Measurements from ENCODE around the gene TLE2.

Gene TLE2

GRCh38 chr19:2960120-2960519 is 69.0 kb downstream of the TLE2 start:
- H3K4me3 ChIP-seq (ENCODE audit: low read depth, low read length), result no peak overlapping the region
- TF ChIP-seq CTCF (IDR thresholded peaks at IDR 0.05; ENCODE audit: insufficient read depth, low read length, missing control alignments), result no peak
- POLR2A ChIA-PET, result interaction anchor here (1.9 kb wide), 1 partner anchor 10 kb away, joined by 4 read pairs; no protein-coding TSS in a partner anchor
- no peak for DNase-seq (ENCODE audit: low read depth, low spot score)
- CTCF ChIA-PET, result interaction anchor here (0.8 to 3.9 kb wide), 6 partner anchors 8 to 147 kb away, joined by 3 to 48 read pairs (median 14); partner anchors contain the start of gene TLE6

DNA sequence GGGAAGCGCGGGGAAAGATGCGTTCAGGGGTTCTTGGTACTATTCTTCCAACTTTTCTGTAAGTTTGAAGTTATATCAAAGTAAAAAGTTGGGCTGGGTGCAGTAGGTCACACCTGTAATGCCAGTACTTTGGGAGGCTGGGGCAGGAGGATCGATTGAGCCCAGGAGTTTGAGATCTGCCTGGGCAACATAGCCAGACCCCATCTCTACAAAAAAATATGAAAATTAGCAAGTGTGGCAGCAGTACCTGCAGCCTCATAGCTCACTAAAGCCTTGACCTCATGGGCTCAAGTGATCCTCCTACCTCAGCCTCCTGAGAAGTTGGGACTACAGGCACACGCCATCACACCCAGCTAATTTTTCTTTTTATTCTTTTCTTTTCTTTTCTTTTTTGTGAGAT is 71.9 kb downstream of the TLE2 start:
- ChIA-PET CTCF (interaction anchor here (0.8 to 10.5 kb wide), 13 partner anchors 10 to 207 kb away, joined by 3 to 127 read pairs (median 4); no protein-coding TSS in a partner anchor), POLR2A (interaction anchor here (0.6 kb wide), 1 partner anchor 348 kb away, joined by 4 read pairs; no protein-coding TSS in a partner anchor)
- no peak overlapping the region for H3K4me3 ChIP-seq (ENCODE audit: low read depth, low read length)
- DNase-seq (ENCODE audit: low read depth, low spot score), result no peak
- TF ChIP-seq CTCF (IDR thresholded peaks at IDR 0.05; ENCODE audit: insufficient read depth, low read length, missing control alignments), result no peak

- no peak for DNase-seq (ENCODE audit: low read depth, low spot score)
- no peak for TF ChIP-seq CTCF (IDR thresholded peaks at IDR 0.05; ENCODE audit: insufficient read depth, low read length, missing control alignments)
- ChIA-PET CTCF (interaction anchor here (1.0 to 10.5 kb wide), 12 partner anchors 9 to 258 kb away, joined by 3 to 127 read pairs (median 6); no protein-coding TSS in a partner anchor), POLR2A (no interaction called here)
- H3K4me3 ChIP-seq (ENCODE audit: low read depth, low read length), result no peak overlapping the region
Measured at GRCh38 chr19:2952953-2953481, 76.1 kb downstream of the TLE2 start.

DNA sequence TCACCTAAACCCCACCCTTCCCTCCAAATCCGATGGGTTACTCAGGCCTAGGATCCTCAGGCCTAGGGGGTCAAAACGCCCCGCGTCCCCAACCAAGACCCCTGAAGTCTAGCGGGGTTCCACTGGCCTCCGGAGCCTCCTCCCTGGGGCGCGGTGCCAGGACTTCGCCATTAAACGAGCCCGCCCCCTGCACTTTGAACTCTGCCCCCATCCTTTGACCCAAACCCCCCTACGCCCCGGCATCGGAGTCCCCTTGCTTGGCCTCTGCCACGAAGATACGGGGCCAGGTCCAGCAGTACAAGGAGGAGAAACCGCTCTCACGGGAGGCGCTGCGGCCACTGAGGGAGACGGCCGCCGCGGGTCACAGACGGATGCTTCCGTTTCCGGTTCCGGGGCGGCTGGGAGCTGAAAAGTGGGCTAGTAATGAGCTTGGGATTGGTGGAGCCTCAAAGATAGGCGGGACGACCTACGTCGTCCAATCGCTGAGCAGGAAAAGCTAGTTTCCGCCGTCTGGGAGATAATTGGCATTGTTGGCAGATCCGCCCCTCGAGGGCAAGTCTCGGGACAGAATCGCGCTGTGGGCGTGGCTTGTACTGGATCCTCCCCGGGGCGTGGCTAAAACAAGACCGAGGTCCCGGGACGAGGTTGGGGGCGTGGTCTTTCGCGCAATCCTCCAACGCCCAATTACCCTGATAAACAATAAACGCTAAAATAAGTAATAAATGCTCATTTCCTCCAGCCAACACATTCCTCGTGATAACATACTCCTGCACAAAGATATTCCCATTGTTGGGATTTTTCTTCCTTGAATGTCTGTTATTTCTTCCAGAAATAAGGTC is 78.6 kb downstream of the TLE2 start:
- DNase-seq (ENCODE audit: low read depth, low spot score), result peak; percentile 95
- CTCF ChIA-PET, result interaction anchor here (0.6 to 10.5 kb wide), 39 partner anchors 8 to 534 kb away, joined by 3 to 127 read pairs (median 5); partner anchors contain the start of genes TLE5 and TLE6
- TF ChIP-seq CTCF (IDR thresholded peaks at IDR 0.05; ENCODE audit: insufficient read depth, low read length, missing control alignments), result no peak

DNA sequence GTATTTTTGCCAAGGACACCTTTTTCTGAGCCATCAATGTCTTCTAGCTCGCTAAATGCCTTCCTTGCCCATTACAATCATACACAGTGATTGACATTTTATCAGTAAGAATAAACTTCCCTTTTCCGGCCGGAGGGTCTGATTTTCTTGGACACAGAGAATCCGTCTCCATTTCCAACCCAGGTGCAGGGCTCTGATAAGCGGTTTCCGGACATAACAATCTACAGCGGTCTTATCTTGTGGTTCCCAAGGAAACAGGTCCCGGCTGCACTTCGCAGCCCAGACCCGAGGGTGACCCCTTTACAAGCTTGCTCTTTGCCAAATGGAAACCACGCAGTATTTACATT is 79.2 kb downstream of the TLE2 start:
- H3K4me3 ChIP-seq (ENCODE audit: low read depth, low read length), result peak overlapping the region; percentile 94
- ChIA-PET POLR2A (interaction anchor here (0.9 to 1.3 kb wide), 4 partner anchors 10 to 234 kb away, joined by 3 to 4 read pairs (median 4); no protein-coding TSS in a partner anchor), CTCF (interaction anchor here (1.0 to 10.5 kb wide), 21 partner anchors 7 to 302 kb away, joined by 3 to 127 read pairs (median 5); partner anchors contain the start of gene TLE6)
- no peak for TF ChIP-seq CTCF (IDR thresholded peaks at IDR 0.05; ENCODE audit: insufficient read depth, low read length, missing control alignments)
- no peak for DNase-seq (ENCODE audit: low read depth, low spot score)

More for the DNA sequence above, 78.6 kb downstream of the TLE2 start:
- POLR2A ChIA-PET, result interaction anchor here (0.6 to 1.3 kb wide), 12 partner anchors 9 to 234 kb away, joined by 3 to 5 read pairs (median 4); no protein-coding TSS in a partner anchor
- peak overlapping the region; percentile 94 for H3K4me3 ChIP-seq (ENCODE audit: low read depth, low read length)

Measured in AG04449 (cell line).